Ovary (tissue), 9 donors: ENCODE results near the gene CFAP58. TPM values are rescaled to one million over a fixed set of nuclear protein-coding genes. Genes with fewer than 3 reads are reported as not detected.

Source experiments
- DNase-seq, 5 donors: peaks; one replicate each; pipeline ENCODE4 v3.0.0-alpha.2; 2019 to 2020
- H3K27ac ChIP-seq, 2 donors: fragments of 200-600 bp; one replicate each; pipeline versions ENCODE4 v1.5.1 to v1.8.0; 2019 to 2022
- H3K27me3 ChIP-seq: fragments of 200-600 bp; one replicate; pipeline ENCODE4 v1.8.0; 2022
- H3K36me3 ChIP-seq: fragments of 200-600 bp; sonication (generic); one replicate; pipeline ENCODE4 v1.5.1; 2019
- H3K4me1 ChIP-seq: one replicate; pipeline ENCODE4 v1.8.1; 2013; ENCODE audit warnings: mild to moderate bottlenecking, moderate library complexity; ENCODE audit not compliant: insufficient read depth
- H3K4me3 ChIP-seq: fragments of 200-600 bp; sonication (generic); one replicate; pipeline ENCODE4 v1.5.1; 2017
- H3K9me3 ChIP-seq, 2 donors: fragments of 200-600 bp in 1 of 2; sonication (generic) in 1 of 2; one replicate each; pipeline versions ENCODE4 v1.5.1 to v1.8.1; 2013 to 2019; ENCODE audit warnings: mild to moderate bottlenecking in 1 of 2, moderate library complexity in 1 of 2
- EP300 ChIP-seq: sonication (generic); formaldehyde crosslinking; IDR thresholded peaks from one replicate; pipeline ENCODE4 v1.6.1; 2017; ENCODE audit warnings: antibody characterized with exemption
- POLR2A ChIP-seq: fragments of 450-650 bp; IDR thresholded peaks from one replicate; pipeline ENCODE4 v1.6.1; 2017; ENCODE audit warnings: antibody characterized with exemption, mild to moderate bottlenecking, moderate library complexity
- WGBS, 3 donors: extraction: QIAGEN DNeasy Blood & Tissue Kit in 1 of 3; methylation state at CpG; one replicate each; pipeline versions ENCODE4 v1.1.5 to v1.1.7; 2013 to 2017; 5-methylcytosine and 5-hydroxymethylcytosine counted together
- intact Hi-C, 4 donors: fragments of 100-400 bp; cut with DNase I; formaldehyde crosslinking; loops; one replicate each; pipeline versions ENCODE4 v1.11.0 to v1.15.1; 2022 to 2023
- polyA plus RNA-seq, 2 donors: library from polyadenylated mRNA; stranded (reverse); fragments of 200-250 nt in 1 of 2; fragments of 350-450 nt in 1 of 2; fragmentation: Illumina TruSeq in 1 of 2; extraction: RNeasy Lipid Tissue Mini Kit (QIAGEN cat#74804) in 1 of 2; gene quantifications; one replicate each; pipeline ENCODE4 v1.2.3, GENCODE V29; 2013 to 2014
- total RNA-seq, 7 donors: library from RNA; depleted of rRNA in 2 of 7; stranded (reverse); fragments of >200 nt in 2 of 7; fragmentation: NEBNext Ultra II Directional in 3 of 7; extraction: Animal tissue kit (Norgen Biotek cat#: 25700) in 3 of 7; gene quantifications; one replicate each; pipeline versions ENCODE4 v1.1.0 to v1.2.4, GENCODE V29; 2016 to 2023
- TF ChIP-seq, protein P1 (sequence below), 3 donors: fragments of 450-650 bp in 2 of 3; fragments of 200-600 bp in 1 of 3; IDR thresholded peaks; one replicate each; pipeline versions ENCODE4 v1.5.1 to v1.8.0; 2016 to 2022; ENCODE audit warnings: antibody characterized with exemption in 3 of 3, mild to moderate bottlenecking in 1 of 3
- donor health status: DM: no; HTN: no; CAD: no; lungs with moderate emphysema.
- donor health status: DM: no; HTN: no; CAD: no.
- donor health status: Bipolar disorder and iron deficiency.
- donor health status: DM: yes; HTN: yes; CAD: no.
- donor health status: DM: no; HTN: no; CAD: no.
- donor health status: DM: yes; HTN: yes; CAD: no.

The CFAP58 gene
- total and polyA plus RNA-seq, 9 donors: 0.17 to 7.9 (median 0.60) TPM

DNA sequence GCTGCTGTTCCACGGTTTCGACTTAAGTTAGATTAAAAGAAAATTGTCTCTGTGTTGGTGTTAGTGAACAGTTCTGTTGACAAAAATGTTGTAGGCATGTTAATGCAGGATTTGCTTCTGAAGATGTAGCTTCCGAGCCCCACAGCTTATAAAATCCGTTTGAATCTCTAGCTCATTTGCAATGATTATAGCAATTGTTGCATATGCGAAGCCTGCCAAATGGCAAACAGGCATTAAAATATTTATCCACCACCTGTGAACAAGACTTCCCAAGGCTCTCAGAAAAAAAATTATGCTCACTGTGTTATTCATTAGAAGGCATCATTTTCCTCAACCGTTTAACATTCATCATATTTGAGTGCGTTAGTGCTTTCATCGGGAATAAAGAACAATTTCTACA, 14.3 kb downstream of the CFAP58 start:
- TF ChIP-seq POLR2A: no peak
- TF ChIP-seq, protein P1, sequence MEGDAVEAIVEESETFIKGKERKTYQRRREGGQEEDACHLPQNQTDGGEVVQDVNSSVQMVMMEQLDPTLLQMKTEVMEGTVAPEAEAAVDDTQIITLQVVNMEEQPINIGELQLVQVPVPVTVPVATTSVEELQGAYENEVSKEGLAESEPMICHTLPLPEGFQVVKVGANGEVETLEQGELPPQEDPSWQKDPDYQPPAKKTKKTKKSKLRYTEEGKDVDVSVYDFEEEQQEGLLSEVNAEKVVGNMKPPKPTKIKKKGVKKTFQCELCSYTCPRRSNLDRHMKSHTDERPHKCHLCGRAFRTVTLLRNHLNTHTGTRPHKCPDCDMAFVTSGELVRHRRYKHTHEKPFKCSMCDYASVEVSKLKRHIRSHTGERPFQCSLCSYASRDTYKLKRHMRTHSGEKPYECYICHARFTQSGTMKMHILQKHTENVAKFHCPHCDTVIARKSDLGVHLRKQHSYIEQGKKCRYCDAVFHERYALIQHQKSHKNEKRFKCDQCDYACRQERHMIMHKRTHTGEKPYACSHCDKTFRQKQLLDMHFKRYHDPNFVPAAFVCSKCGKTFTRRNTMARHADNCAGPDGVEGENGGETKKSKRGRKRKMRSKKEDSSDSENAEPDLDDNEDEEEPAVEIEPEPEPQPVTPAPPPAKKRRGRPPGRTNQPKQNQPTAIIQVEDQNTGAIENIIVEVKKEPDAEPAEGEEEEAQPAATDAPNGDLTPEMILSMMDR (IDR thresholded peaks at IDR 0.05): no peak
- no peak for TF ChIP-seq EP300
- Histone ChIP-seq H3K4me3 (no peak overlapping the region), H3K27me3 (no peaks in the 10 kb centered on the region), H3K9me3 (no peaks in the 10 kb centered on the region), H3K27ac (no peak overlapping the region), H3K36me3 (no peaks in the 10 kb centered on the region), H3K4me1 (no peaks in the 10 kb centered on the region)
- no peak for DNase-seq
- 30 to 39% (median 37%) methylated on average over 8 of the region's 8 CpGs for WGBS, 3 donors
- intact Hi-C loops: no loop called here

DNA sequence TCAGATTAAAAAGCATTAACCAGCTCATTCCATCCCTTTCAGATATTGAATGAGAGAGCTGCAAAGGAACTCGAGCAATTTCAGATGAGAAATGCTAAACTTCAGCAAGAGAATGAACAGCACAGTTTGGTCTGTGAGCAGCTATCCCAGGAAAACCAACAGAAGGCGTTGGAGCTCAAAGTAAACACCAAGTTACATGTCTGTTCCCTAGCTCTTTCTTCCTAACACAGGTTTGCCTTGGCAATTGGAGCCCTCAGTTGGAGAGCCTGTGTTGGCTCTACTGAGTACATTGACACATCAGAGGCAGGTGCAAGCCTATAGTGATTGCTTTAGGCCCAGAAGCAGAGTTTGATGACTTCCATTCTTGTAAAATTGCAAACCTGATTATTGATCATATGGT, 14.7 kb downstream of the CFAP58 start:
- no peak for DNase-seq
- Histone ChIP-seq H3K36me3 (no peaks in the 10 kb centered on the region), H3K27ac (no peak overlapping the region), H3K4me1 (no peaks in the 10 kb centered on the region), H3K4me3 (no peak overlapping the region), H3K27me3 (no peaks in the 10 kb centered on the region), H3K9me3 (no peaks in the 10 kb centered on the region)
- TF ChIP-seq, protein P1 (IDR thresholded peaks at IDR 0.05): no peak
- no peak for TF ChIP-seq POLR2A
- no peak for TF ChIP-seq EP300
- intact Hi-C loops: no loop called here
- 42 to 58% (median 51%) methylated on average over 2 of the region's 2 CpGs for whole genome bisulfite sequencing, 3 donors

DNA sequence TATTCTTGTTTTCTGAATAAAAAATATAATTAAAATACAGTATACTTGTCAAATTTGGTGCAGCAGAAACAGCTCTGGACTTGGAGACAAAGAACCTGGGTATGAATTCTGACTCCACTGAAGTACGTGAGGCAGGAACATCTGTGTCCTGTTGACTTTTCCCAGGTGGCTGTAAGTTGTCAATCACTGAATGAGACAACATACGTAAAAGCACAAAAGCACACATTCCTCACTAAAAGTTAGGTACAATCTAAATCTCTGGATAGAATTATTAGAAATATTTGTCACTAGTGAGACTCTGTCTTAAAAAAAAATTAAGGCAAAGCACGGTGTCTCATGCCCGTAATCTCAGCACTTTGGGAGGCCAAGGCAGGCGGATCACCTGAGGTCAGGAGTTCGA, 18.1 kb downstream of the CFAP58 start:
- 92 to 95% (median 93%) methylated on average over 6 of the region's 6 CpGs for WGBS, 3 donors
- no peaks in the 10 kb centered on the region for H3K9me3 ChIP-seq
- H3K4me3 ChIP-seq: no peak overlapping the region
- intact Hi-C loops: no loop called here
- no peaks in the 10 kb centered on the region for H3K27me3 ChIP-seq
- no peak for DNase-seq
- no peak for TF ChIP-seq EP300
- TF ChIP-seq, protein P1 (IDR thresholded peaks at IDR 0.05): no peak
- no peak for TF ChIP-seq POLR2A
- H3K4me1 ChIP-seq: no peaks in the 10 kb centered on the region
- H3K36me3 ChIP-seq: no peaks in the 10 kb centered on the region
- H3K27ac ChIP-seq: no peak overlapping the region

DNA sequence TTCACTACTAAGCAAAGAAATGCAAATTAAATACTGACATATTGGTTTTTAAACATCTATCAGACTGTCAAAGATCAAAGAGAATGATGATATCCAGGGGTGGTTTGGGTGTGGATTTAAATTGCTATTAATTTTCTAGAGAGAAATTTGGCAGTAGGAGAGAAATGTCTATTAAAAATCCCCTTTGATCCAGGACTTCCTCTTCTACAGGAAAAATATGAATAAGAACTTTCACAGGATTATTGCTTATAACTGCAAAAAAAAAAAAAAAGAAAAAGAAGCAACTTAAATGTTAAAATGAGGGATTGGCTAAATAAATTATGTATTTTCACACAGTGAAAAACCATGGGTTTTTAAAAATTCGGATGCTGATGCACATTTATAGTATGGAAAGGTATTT, 21.0 kb downstream of the CFAP58 start:
- intact Hi-C loops: no loop called here
- TF ChIP-seq POLR2A (no peak), EP300 (no peak)
- TF ChIP-seq, protein P1 (IDR thresholded peaks at IDR 0.05): no peak
- no peak overlapping the region for H3K27ac ChIP-seq
- no peaks in the 10 kb centered on the region for H3K36me3 ChIP-seq
- H3K4me3 ChIP-seq: no peak overlapping the region
- H3K4me1 ChIP-seq: no peaks in the 10 kb centered on the region
- no peak for DNase-seq
- WGBS, 3 donors: 75 to 81% (median 76%) methylated on average over 1 of the region's 1 CpG
- H3K27me3 ChIP-seq: no peaks in the 10 kb centered on the region
- H3K9me3 ChIP-seq: no peaks in the 10 kb centered on the region
